ENCODE results near the gene CCDC150. TPM values are rescaled to one million over a fixed set of nuclear protein-coding genes. Genes with fewer than 3 reads are reported as not detected.

Gene CCDC150
- total RNA-seq, 2 experiments from 2014 or later = 8.8 to 11.1 TPM

- ChIA-PET CTCF (interaction anchor here (0.5 to 1.3 kb wide), 7 partner anchors 8 to 282 kb away, joined by 3 to 5 read pairs (median 3); partner anchors contain the start of gene CCDC150), POLR2A (no interaction called here)
Observed at GRCh38 chr2:196750977-196751631, 111.6 kb downstream of the CCDC150 start.

GRCh38 chr2:196758474-196759377, 119.2 kb downstream of the CCDC150 start:
- ChIA-PET POLR2A (interaction anchor here (1.0 kb wide), 1 partner anchor 31 kb away, joined by 6 read pairs; no protein-coding TSS in a partner anchor), CTCF (interaction anchor here (1.3 kb wide), 1 partner anchor 8 kb away, joined by 3 read pairs; no protein-coding TSS in a partner anchor)

- ChIA-PET CTCF (interaction anchor here (1.3 kb wide), 1 partner anchor 9 kb away, joined by 3 read pairs; no protein-coding TSS in a partner anchor), POLR2A (interaction anchor here (1.0 kb wide), 1 partner anchor 30 kb away, joined by 6 read pairs; no protein-coding TSS in a partner anchor)
Observed at GRCh38 chr2:196759378-196759706, 119.8 kb downstream of the CCDC150 start.

- ChIA-PET CTCF (no interaction called here), POLR2A (no interaction called here)
Observed at GRCh38 chr2:196767101-196767500, 127.6 kb downstream of the CCDC150 start.

Other genes with a start within 250 kb of the CCDC150 start
- 1 to 10 TPM; 1.9 to 2.2 TPM for gene HECW2, start 46.2 kb upstream of the CCDC150 start, total RNA-seq
- 10 to 100 TPM; 56.5 to 60.8 TPM for gene GTF3C3, start 160.0 kb downstream of the CCDC150 start, total RNA-seq
- gene C2orf66, start 169.6 kb downstream of the CCDC150 start, total RNA-seq = not detected

Measured in activated CD8-positive, alpha-beta memory T cell treated with anti-CD3 and anti-CD28 coated beads for 36 hours (primary cell).